HepG2 (cell line): ENCODE results near the gene TSEN54. TPM values are rescaled to one million over a fixed set of nuclear protein-coding genes. Genes with fewer than 3 reads are reported as not detected.

Experiments
- ATAC-seq: fragments of 200-7000 bp; cut with Tn5 transposase; 3 replicates; pipeline ENCODE4 v1.9.1; 2020; ENCODE audit warnings: mild to moderate bottlenecking, moderate library complexity
- BruUV-seq: library from RNA; stranded (reverse); fragments of 400-500 nt; replicated peaks from 2 replicates; lab custom pipeline; 2021; lab: Mats Ljungman, UMichigan
- CTCF ChIA-PET: fragments of 300-600 bp; formaldehyde crosslinking; extraction: SDS; loops from one replicate; lab custom pipeline; 2021; ENCODE audit warnings: low total read pairs, inconsistent platforms, low intra/inter-chr PET ratio; lab: Yijun Ruan, JAX
- POLR2A ChIA-PET: fragments of 350-600 bp; sonication (Branson Sonifier 250); formaldehyde crosslinking; loops from one replicate; lab custom pipeline; 2020; ENCODE audit warnings: antibody characterized with exemption, inconsistent platforms; lab: Yijun Ruan, JAX
- DNase-seq: peaks from one replicate; pipeline ENCODE4 v3.0.0-alpha.2; 2015; ENCODE audit warnings: low spot score
- FAIRE-seq: peaks from 3 replicates; lab custom pipeline; 2011; peaks lifted over from hg19 to GRCh38; lab: Jason Lieb, UNC
- H2AFZ ChIP-seq: one replicate; pipeline ENCODE4 v1.6.1; 2011; ENCODE audit warnings: low read length, inconsistent platforms
- H3K27ac ChIP-seq: fragments of 300-600 bp; 3 replicates; pipeline ENCODE4 v1.8.0; 2011; ENCODE audit warnings: mixed run types, mild to moderate bottlenecking, mixed read lengths, low read length, inconsistent platforms; ENCODE audit not compliant: insufficient read depth; ENCODE audit errors: extremely low read length
- H3K27me3 ChIP-seq, 2 experiments: fragments of 200-600 bp in 1 of 2; 2 replicates in 1 of 2; 3 replicates in 1 of 2; pipeline versions ENCODE4 v1.6.0 to v1.8.0; 2011; ENCODE audit warnings: low read length in 2 of 2, mild to moderate bottlenecking in 2 of 2, moderate library complexity in 2 of 2, inconsistent platforms in 1 of 2; ENCODE audit not compliant: insufficient read depth in 2 of 2, control insufficient read depth in 1 of 2
- H3K36me3 ChIP-seq, 2 experiments: fragments of 200-600 bp in 1 of 2; replicated peaks in 1 of 2; 2 replicates in 1 of 2; 3 replicates in 1 of 2; pipeline versions ENCODE4 v1.5.1 to v1.8.0; 2011; ENCODE audit warnings: low read length in 2 of 2, inconsistent platforms in 1 of 2; ENCODE audit not compliant: insufficient read depth in 2 of 2, control insufficient read depth in 1 of 2
- H3K4me1 ChIP-seq: 2 replicates; pipeline ENCODE4 v1.5.1; 2012; ENCODE audit warnings: low read length, inconsistent platforms; ENCODE audit not compliant: insufficient read depth
- H3K4me2 ChIP-seq: 2 replicates; pipeline ENCODE4 v1.6.0; 2011; ENCODE audit warnings: low read depth, low read length, inconsistent platforms
- H3K4me3 ChIP-seq, 3 experiments: fragments of 200-600 bp in 1 of 3; sonication (generic), shearing (Covaris generic) in 1 of 3; replicated peaks in 1 of 3; 2 replicates each; pipeline ENCODE4 v1.5.1; 2011 to 2016; ENCODE audit warnings: low read length in 3 of 3, inconsistent platforms in 2 of 3, low read depth in 2 of 3, mild to moderate bottlenecking in 2 of 3, control low read depth in 1 of 3, mixed read lengths in 1 of 3; ENCODE audit not compliant: insufficient read depth in 1 of 3
- H3K79me2 ChIP-seq: one replicate; pipeline ENCODE4 v1.6.1; 2011; ENCODE audit warnings: low read length, inconsistent platforms; ENCODE audit not compliant: insufficient read depth
- H3K9ac ChIP-seq: 2 replicates; pipeline ENCODE4 v1.6.0; 2011; ENCODE audit warnings: mild to moderate bottlenecking, low read depth, low read length, inconsistent platforms; ENCODE audit not compliant: insufficient read depth
- H3K9me3 ChIP-seq: 2 replicates; pipeline ENCODE4 v1.5.1; 2012; ENCODE audit warnings: mild to moderate bottlenecking, low read length
- H4K20me1 ChIP-seq: 2 replicates; pipeline ENCODE4 v1.6.0; 2011; ENCODE audit warnings: inconsistent platforms, mild to moderate bottlenecking, low read length, moderate library complexity; ENCODE audit not compliant: insufficient read depth
- FLYWCH1 ChIP-seq: sonication (generic); formaldehyde crosslinking; IDR thresholded peaks from 2 replicates; pipeline ENCODE4 v1.8.1; 2023; ENCODE audit warnings: mild to moderate bottlenecking, missing genetic modification reagents
- FOXP1 ChIP-seq, 2 experiments: fragments of 450-650 bp in 1 of 2; IDR thresholded peaks; 2 replicates each; pipeline ENCODE4 v1.6.1; 2017 to 2018; ENCODE audit warnings: antibody characterized with exemption in 1 of 2
- HHEX ChIP-seq: IDR thresholded peaks from 2 replicates; pipeline ENCODE4 v1.6.1; 2016; ENCODE audit warnings: control low read depth
- HNRNPH1 ChIP-seq: fragments of 200-400 bp; formaldehyde crosslinking; optimal IDR thresholded peaks from 2 replicates; pipeline ENCODE3; 2017; ENCODE audit warnings: mild to moderate bottlenecking, low read depth, low read length
- HOXA5 ChIP-seq: sonication (generic); formaldehyde crosslinking; IDR thresholded peaks from 2 replicates; pipeline ENCODE4 v1.4.0; 2020; ENCODE audit warnings: missing genetic modification reagents
- PITX1 ChIP-seq: sonication (generic); formaldehyde crosslinking; IDR thresholded peaks from 2 replicates; pipeline ENCODE4 v1.5.1; 2020; ENCODE audit warnings: mild to moderate bottlenecking, missing genetic modification reagents
- RORA ChIP-seq: sonication (generic); formaldehyde crosslinking; IDR thresholded peaks from 2 replicates; pipeline ENCODE4 v1.5.0; 2020; ENCODE audit warnings: mild to moderate bottlenecking, missing genetic modification reagents, moderate library complexity
- STAG1 ChIP-seq: sonication (generic); formaldehyde crosslinking; IDR thresholded peaks from 2 replicates; pipeline ENCODE4 v1.4.0; 2020; ENCODE audit warnings: missing genetic modification reagents
- SUZ12 ChIP-seq: fragments of 150-350 bp; IDR thresholded peaks from 2 replicates; pipeline ENCODE4 v1.6.1; 2014; ENCODE audit warnings: low read depth, low read length
- ZFYVE20 ChIP-seq: sonication (generic); formaldehyde crosslinking; IDR thresholded peaks from 2 replicates; pipeline ENCODE4 v1.8.0; 2023; ENCODE audit warnings: low read depth, mild to moderate bottlenecking, moderate library complexity, missing genetic modification reagents, borderline replicate concordance
- ZNF121 ChIP-seq: sonication (generic); formaldehyde crosslinking; IDR thresholded peaks from 2 replicates; pipeline ENCODE4 v1.5.0; 2020; ENCODE audit warnings: mild to moderate bottlenecking, missing genetic modification reagents
- WGBS: methylation state at CpG from one replicate; pipeline ENCODE4 v1.1.6; 2017; ENCODE audit warnings: low lambda C conversion rate; 5-methylcytosine and 5-hydroxymethylcytosine counted together
- in situ Hi-C: cut with HindIII; loops from 2 replicates; pipeline ENCODE4 v1.10.0; 2017; ENCODE audit warnings: low pct_unique_long_range_greater_than_20kb; ENCODE audit not compliant: extremely low pct_ligation_motif_present
- intact Hi-C: fragments of 100-400 bp; cut with micrococcal nuclease; formaldehyde crosslinking; loops from one replicate; pipeline ENCODE4 v1.10.0; 2022; ENCODE audit not compliant: unreplicated experiment
- polyA plus RNA-seq, 8 experiments: library from polyadenylated mRNA; depleted of rRNA in 3 of 8; stranded (reverse) in 7 of 8; unstranded in 1 of 8; fragments of >200 nt; fragmentation: Illumina TruSeq in 4 of 8; extraction: Trizol in 4 of 8; gene quantifications; 2 replicates each; pipeline versions ENCODE4 v1.2.1 to v1.2.3, GENCODE V29; 2011 to 2016; ENCODE audit warnings: low read depth in 4 of 8, missing spikeins in 1 of 8, mixed read lengths in 1 of 8; ENCODE audit not compliant: insufficient read depth in 1 of 8
- total RNA-seq, 5 experiments: library from RNA; depleted of rRNA; stranded (reverse); fragments of >200 nt; fragmentation: Illumina TruSeq; extraction: Trizol; gene quantifications; 2 replicates each; pipeline ENCODE4 v1.2.3, GENCODE V29; 2016; ENCODE audit warnings: low read depth in 1 of 5
- TF ChIP-seq, protein P1 (sequence below): sonication (generic); formaldehyde crosslinking; IDR thresholded peaks from 2 replicates; pipeline ENCODE4 v1.8.0; 2022; ENCODE audit warnings: mild to moderate bottlenecking, missing genetic modification reagents, moderate library complexity
- TF ChIP-seq, protein P2 (sequence below): sonication (generic); formaldehyde crosslinking; conservative IDR thresholded peaks from 2 replicates; pipeline ENCODE4 v1.4.0; 2020; ENCODE audit warnings: mild to moderate bottlenecking, missing genetic modification reagents, moderate library complexity
- TF ChIP-seq, protein P3 (sequence below): sonication (generic); formaldehyde crosslinking; IDR thresholded peaks from 2 replicates; pipeline ENCODE4 v1.5.0; 2020; ENCODE audit warnings: missing genetic modification reagents
- TF ChIP-seq, protein P4 (sequence below): IDR thresholded peaks from 2 replicates; pipeline ENCODE4 v1.4.0; 2020; ENCODE audit warnings: mild to moderate bottlenecking, missing genetic modification reagents

TSEN54 gene
- total and polyA plus RNA-seq, 2 of the 13 experiments (the other 11 are each of a cell fraction or from before 2014, with no cell fraction given): 62.9 to 63.3 TPM

DNA sequence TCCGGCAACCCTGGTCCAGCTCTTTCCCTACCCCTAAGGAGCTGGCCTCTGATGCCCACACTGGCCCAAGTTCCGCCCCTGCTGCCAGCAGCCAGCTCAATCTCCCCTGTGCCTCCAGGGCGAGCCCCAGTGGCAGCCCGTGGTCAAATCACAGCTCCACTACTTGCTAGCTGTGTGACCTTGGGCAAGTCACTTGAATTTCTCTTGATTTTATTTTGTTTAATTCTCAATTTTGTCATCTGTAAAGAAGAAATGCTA is 11.2 kb upstream of the TSEN54 start:
- ChIA-PET CTCF (interaction anchor here (2.7 kb wide), 1 partner anchor 11 kb away, joined by 22 read pairs; the partner anchor contains the start of genes CASKIN2 and TSEN54), POLR2A (interaction anchor here (0.7 to 1.3 kb wide), 2 partner anchors 11 to 45 kb away, joined by 3 read pairs; partner anchors contain the start of gene TSEN54)
- no peak overlapping the region for H2AFZ ChIP-seq
- H3K4me2 ChIP-seq: no peak overlapping the region
- peaks cover 4 to 25% of the 10 kb centered on the region in 2 experiments; a peak in 4 of 5 replicates for H3K36me3 ChIP-seq
- H3K27me3 ChIP-seq: no peaks in the 10 kb centered on the region
- peaks cover 36% of the 10 kb centered on the region for H3K4me1 ChIP-seq
- in situ Hi-C loops: loop anchor here (5.0 kb wide), 1 partner anchor 78 kb away; no protein-coding TSS in a partner anchor
- TF ChIP-seq FOXP1 (IDR thresholded peaks at IDR 0.05) (no peak), FOXP1 (CRISPR knock-in tag; IDR thresholded peaks at IDR 0.05) (no peak), ZFYVE20 (CRISPR knock-in tag) (no peak), HOXA5 (CRISPR knock-in tag) (no peak), RORA (CRISPR knock-in tag) (no peak), STAG1 (CRISPR knock-in tag) (no peak), SUZ12 (no peak), HNRNPH1 (no peak), ZNF121 (CRISPR knock-in tag) (no peak), PITX1 (no peak), HHEX (no peak), FLYWCH1 (CRISPR knock-in tag) (no peak)
- TF ChIP-seq, protein P1, sequence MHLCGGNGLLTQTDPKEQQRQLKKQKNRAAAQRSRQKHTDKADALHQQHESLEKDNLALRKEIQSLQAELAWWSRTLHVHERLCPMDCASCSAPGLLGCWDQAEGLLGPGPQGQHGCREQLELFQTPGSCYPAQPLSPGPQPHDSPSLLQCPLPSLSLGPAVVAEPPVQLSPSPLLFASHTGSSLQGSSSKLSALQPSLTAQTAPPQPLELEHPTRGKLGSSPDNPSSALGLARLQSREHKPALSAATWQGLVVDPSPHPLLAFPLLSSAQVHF (CRISPR knock-in tag): no peak
- TF ChIP-seq, protein P2, sequence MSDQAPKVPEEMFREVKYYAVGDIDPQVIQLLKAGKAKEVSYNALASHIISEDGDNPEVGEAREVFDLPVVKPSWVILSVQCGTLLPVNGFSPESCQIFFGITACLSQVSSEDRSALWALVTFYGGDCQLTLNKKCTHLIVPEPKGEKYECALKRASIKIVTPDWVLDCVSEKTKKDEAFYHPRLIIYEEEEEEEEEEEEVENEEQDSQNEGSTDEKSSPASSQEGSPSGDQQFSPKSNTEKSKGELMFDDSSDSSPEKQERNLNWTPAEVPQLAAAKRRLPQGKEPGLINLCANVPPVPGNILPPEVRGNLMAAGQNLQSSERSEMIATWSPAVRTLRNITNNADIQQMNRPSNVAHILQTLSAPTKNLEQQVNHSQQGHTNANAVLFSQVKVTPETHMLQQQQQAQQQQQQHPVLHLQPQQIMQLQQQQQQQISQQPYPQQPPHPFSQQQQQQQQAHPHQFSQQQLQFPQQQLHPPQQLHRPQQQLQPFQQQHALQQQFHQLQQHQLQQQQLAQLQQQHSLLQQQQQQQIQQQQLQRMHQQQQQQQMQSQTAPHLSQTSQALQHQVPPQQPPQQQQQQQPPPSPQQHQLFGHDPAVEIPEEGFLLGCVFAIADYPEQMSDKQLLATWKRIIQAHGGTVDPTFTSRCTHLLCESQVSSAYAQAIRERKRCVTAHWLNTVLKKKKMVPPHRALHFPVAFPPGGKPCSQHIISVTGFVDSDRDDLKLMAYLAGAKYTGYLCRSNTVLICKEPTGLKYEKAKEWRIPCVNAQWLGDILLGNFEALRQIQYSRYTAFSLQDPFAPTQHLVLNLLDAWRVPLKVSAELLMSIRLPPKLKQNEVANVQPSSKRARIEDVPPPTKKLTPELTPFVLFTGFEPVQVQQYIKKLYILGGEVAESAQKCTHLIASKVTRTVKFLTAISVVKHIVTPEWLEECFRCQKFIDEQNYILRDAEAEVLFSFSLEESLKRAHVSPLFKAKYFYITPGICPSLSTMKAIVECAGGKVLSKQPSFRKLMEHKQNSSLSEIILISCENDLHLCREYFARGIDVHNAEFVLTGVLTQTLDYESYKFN (CRISPR knock-in tag): no peak
- TF ChIP-seq, protein P3, sequence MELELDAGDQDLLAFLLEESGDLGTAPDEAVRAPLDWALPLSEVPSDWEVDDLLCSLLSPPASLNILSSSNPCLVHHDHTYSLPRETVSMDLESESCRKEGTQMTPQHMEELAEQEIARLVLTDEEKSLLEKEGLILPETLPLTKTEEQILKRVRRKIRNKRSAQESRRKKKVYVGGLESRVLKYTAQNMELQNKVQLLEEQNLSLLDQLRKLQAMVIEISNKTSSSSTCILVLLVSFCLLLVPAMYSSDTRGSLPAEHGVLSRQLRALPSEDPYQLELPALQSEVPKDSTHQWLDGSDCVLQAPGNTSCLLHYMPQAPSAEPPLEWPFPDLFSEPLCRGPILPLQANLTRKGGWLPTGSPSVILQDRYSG: no peak
- TF ChIP-seq, protein P4, sequence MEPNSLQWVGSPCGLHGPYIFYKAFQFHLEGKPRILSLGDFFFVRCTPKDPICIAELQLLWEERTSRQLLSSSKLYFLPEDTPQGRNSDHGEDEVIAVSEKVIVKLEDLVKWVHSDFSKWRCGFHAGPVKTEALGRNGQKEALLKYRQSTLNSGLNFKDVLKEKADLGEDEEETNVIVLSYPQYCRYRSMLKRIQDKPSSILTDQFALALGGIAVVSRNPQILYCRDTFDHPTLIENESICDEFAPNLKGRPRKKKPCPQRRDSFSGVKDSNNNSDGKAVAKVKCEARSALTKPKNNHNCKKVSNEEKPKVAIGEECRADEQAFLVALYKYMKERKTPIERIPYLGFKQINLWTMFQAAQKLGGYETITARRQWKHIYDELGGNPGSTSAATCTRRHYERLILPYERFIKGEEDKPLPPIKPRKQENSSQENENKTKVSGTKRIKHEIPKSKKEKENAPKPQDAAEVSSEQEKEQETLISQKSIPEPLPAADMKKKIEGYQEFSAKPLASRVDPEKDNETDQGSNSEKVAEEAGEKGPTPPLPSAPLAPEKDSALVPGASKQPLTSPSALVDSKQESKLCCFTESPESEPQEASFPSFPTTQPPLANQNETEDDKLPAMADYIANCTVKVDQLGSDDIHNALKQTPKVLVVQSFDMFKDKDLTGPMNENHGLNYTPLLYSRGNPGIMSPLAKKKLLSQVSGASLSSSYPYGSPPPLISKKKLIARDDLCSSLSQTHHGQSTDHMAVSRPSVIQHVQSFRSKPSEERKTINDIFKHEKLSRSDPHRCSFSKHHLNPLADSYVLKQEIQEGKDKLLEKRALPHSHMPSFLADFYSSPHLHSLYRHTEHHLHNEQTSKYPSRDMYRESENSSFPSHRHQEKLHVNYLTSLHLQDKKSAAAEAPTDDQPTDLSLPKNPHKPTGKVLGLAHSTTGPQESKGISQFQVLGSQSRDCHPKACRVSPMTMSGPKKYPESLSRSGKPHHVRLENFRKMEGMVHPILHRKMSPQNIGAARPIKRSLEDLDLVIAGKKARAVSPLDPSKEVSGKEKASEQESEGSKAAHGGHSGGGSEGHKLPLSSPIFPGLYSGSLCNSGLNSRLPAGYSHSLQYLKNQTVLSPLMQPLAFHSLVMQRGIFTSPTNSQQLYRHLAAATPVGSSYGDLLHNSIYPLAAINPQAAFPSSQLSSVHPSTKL (CRISPR knock-in tag): no peak
- H3K79me2 ChIP-seq: no peaks in the 10 kb centered on the region
- ATAC-seq: no peak
- DNase-seq: no peak
- intact Hi-C loops: no loop called here
- H4K20me1 ChIP-seq: no peaks in the 10 kb centered on the region
- H3K9me3 ChIP-seq: no peaks in the 10 kb centered on the region
- BruUV-seq: no TSS peak
- 85% methylated on average over 3 of the region's 4 CpGs for WGBS
- H3K4me3 ChIP-seq: no peak overlapping the region
- H3K9ac ChIP-seq: no peak overlapping the region
- FAIRE-seq: no peak
- no peak overlapping the region for H3K27ac ChIP-seq
